Superior temporal gyrus (tissue), 1 donor: ENCODE results near the gene GJE1.
"Not testable (repeated sequence)": the region's sequence is repeated elsewhere in the genome, so short reads cannot be mapped to it uniquely, and the experiment has no call there.

Experiments used
- DNase-seq: peaks from one replicate; pipeline ENCODE4 v3.0.0-alpha.2; 2016; ENCODE audit errors: extremely low spot score

GJE1 gene, protein sequence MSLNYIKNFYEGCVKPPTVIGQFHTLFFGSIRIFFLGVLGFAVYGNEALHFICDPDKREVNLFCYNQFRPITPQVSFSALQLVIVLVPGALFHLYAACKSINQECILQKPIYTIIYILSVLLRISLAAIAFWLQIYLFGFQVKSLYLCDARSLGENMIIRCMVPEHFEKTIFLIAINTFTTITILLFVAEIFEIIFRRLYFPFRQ

DNA sequence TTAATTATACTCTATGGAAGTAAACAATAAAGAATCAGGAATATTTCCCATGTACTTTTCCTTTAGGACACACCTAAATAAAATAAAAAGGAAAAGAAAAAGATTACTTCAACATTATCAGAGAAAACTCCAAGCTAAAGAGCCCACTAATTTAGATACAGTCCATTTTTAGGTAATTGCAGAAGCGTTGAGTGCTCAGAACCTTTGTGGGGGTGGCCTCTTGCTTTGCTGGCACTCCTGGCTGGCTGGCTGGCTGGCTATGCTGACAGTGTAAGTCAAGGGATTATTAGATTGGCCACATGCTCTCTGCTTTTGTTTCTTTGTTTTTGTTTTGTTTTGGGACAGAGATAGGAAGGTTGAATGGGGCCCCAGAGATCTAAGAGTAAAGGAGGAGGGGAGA lies at the start of gene GJE1:
Gene GJE1, plus strand, starts transcription at position 301 of the 400 bp plus-strand sequence. CDS start 234 bp downstream, outside the sequence.
- no peak for DNase-seq

DNA sequence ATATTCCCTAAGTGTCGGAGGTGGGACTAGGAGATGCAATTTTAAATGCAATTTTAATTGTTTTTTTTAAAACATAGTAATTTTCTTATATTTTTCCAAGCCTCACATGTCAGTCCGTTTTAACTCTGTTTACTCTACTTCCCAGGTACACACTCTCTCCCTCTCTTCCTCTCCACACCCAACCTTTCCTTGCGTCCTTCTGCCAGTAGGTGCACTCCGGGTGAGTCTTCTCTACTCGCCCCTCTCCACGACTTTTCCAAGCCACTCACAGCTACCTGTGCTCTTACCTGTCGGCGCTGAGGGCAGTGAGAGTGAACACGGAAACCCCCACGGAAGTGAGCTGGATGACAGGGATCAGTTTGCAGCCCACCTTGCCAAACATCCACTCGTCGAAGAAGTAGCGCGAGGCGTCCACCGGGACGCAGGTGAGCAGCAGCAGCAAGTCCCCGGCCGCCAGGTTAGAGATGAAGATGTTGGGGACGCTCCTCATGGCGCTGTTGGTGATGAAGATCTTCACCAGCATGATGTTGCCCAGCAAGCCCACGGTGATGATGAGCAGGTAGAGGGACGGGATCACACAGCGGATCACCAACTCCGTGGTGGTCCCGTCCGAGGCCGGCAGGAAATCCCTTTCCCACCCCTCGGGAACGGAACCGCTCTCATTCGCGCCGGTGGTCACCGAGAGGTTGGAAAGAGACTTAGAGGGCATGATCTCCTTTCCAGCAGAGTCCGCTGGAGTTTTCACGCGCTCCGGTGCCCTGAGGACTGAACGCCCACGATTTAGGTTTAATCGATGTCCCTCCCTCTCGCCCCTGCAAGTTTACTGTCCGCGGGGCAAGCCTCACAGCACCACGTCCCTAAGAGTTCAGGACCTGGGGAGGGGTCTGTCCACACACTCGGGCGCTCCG lies 44.5 kb upstream of the GJE1 start:
- no peak for DNase-seq

DNA sequence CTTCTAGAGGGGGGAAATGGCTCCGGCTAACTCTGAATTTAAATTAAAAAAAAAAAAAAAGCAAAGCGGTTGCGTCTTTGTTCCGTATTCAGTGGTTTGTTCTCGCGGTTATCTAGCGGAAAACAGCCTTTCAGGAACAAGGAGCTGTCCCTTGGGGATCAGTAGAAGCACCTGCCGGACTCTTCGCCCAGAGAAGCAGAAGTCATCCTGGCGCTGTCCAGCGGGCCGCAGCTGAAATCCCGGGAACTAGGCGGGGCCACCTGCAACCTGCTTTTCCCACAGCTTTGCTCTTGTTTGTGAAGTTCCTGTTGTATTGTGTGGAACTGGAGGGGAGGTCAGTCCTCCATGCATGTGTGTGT lies 43.9 kb upstream of the GJE1 start:
- DNase-seq, result no peak

DNA sequence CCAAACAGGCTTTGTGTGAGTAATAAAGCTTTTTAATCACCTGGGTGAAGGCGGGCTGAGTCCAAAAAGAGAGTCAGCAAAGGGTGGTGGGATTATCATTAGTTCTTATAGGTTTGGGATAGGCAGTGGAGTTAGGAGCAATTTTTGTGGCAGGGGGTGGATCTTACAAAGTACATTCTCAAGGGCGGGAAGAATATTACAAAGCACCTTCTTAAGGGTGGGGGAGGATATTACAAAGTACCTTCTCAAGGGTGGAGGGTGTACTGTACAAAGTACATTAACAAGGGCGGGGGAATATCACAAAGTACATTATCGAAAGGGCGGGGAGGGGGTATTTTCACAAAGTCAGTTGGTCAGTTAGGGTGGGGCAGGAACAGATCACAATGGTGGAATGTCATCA lies 27.9 kb upstream of the GJE1 start:
- not testable (repeated sequence) for DNase-seq

DNA sequence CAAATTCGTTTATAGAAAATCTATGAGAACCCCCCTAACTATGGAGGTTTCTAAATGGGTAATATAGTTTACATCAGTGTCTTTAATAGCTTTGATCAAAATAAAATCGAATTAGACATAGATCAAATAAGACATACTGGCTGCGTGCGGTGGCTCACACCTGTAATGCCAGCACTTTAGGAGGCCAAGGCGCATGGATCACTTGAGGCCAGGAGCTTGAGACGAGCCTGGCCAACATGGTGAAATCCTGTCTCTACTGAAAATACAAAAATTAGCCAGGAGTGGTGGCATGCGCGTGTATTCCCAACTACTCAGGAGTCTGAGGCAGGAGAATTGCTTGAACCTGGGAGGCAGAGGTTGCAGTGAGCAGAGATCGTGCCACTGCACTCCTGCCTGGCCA lies 21.9 kb upstream of the GJE1 start:
- not testable (repeated sequence) for DNase-seq

DNA sequence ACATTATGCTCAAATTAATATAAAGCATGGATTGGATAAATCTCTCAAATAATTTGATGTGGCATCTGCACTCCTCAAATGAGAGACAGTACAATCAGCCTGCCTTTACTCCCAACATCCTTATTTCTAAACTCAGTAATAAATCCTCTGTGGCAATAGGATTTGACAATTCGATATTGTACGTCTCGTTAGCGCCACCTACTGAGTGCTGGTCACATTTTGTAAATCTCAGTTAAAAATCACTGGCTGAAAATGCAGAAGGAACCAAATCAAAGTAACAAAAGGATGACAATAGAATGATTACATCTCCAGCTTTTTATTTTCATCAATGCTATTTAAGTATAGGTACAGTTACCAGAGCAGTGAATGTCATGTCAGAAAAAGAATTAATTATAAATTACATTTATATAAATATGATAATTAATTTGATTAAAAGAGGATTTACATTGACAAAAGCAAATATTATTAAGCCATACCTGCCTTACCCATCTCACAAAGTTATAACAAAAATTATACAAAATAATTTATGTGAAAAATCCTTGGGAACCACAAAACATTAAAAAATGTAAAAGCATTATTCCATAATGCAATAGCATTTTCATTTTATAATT lies 20.2 kb upstream of the GJE1 start:
- DNase-seq, result peak; percentile 92

DNA sequence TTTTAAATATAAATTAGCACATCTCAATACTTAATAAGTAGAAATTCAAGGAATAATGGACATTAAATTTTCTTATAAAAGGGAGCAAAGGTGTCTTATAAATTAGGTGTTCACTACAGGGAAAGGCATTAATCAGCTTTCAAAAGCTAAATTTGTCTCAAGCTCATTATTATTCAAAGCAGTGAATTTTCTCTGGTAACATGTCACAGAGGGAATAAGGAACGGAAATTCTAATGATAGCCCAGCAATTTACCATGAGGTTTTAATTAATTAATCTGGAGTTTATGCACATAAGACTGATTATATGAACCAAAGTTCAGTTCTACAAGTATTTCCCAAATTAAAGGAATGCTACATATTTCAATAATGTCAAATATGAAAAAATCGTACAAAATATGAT lies 15.4 kb upstream of the GJE1 start:
- DNase-seq, result no peak

DNA sequence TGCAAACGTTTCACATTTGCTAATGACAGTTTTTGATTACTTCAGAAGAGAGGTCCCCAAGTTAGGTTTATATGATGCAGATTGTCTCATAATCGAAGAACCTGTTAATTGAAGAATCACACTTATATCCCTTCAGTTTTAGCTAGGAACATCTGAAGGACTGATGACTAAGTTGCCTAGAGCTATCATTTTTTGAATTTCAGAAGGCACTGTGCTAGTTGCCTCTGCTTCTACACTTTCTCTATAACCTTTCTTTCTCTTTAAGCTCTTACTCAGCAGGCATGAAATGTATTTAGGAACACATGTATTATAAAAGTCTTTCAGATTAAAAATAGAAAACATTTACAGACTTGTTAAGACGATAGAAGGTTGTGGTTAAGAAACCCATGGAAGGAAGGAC lies 14.4 kb upstream of the GJE1 start:
- DNase-seq, result no peak

DNA sequence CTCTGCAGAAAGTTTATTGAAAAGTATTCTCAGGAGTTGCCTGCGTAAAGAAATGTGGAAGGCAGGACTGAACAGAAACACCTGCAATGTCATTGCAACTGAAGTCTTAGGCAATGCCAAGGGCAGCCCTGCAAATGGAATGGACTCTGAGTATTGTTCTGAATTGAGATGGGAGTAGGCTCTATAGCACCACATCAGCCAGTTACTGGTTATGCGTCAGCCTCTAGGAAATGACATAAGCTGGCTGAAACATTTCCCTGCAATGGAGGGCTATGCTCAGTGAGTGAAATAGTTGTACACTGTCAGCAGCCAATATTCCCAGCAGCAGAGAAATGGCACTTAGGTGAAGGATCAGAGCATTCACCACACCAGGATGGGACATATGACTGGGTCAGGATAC lies 13.8 kb upstream of the GJE1 start:
- DNase-seq, result no peak

DNA sequence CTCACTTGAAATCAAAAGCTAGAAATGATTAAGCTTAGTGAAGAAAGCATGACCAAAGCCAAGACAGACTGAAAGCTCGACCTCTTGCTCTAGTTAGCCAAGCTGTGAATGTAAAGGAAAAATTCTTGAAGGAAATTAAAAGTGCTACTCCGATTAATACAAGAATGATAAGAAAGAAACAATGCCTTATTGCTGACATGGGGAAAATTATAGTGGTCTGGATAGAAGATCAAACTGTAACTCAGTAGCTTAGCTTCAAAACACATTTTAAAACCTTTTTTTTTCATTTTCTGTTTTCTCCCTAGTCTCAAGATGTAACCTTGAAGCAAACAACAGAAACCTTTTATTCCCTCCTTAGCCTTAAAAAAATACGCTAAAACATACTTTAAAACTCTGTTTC lies 11.4 kb upstream of the GJE1 start:
- no peak for DNase-seq

DNA sequence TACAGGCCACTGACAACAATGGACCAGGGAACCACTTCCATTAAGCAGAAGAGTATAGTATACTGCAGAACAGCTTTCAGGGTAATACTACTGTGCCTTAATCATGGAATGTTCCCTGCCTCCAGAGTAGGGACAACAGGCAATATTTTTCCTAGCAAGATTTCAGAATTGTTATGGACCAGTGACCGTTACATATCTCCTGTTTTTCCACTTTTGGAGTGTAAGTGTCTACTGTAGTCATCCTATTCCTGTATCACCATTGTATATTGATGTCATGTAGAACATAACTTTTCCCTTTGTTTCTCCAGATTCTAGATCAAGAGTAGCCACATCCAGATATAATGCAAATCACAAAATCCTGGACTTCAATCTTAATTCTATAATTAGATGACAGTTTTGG lies 1.9 kb upstream of the GJE1 start:
- no peak for DNase-seq

DNA sequence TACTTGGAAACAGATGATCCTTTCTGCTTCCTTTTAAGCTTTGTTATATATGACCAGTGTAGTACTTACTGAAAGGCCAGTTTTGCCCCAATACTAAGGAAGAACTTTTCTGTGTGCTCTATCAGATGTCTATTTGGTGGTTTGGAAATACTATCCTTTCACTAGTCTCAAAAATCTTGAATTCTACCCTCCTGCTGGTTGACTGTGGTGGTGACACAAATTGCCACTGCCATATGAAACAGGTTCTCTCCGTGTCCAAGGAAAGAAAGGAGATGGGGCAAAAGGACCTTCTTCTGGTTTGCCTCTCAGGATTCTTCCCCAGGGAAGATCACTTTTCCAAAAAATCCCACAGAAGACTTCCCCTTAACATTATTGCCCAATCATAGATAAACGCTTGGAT lies 6.2 kb downstream of the GJE1 start:
- no peak for DNase-seq

DNA sequence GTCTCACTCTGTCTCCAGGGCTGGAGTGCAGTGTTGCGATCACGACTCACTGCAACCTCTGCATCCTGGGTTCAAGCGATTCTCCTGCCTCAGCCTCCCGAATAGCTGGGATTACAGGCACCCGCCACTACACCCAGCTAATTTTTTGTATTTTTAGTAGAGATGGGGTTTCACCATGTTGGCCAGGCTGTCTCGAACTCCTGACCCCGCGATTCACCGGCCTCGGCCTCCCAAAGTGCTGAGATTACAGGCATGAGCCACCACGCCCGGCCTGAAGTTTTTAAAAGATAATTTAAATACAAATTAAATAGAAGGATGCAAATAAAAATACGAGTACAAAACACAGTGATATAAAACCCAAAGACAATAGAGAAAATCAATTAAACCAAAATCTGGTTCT lies 8.8 kb downstream of the GJE1 start:
- not testable (repeated sequence) for DNase-seq

DNA sequence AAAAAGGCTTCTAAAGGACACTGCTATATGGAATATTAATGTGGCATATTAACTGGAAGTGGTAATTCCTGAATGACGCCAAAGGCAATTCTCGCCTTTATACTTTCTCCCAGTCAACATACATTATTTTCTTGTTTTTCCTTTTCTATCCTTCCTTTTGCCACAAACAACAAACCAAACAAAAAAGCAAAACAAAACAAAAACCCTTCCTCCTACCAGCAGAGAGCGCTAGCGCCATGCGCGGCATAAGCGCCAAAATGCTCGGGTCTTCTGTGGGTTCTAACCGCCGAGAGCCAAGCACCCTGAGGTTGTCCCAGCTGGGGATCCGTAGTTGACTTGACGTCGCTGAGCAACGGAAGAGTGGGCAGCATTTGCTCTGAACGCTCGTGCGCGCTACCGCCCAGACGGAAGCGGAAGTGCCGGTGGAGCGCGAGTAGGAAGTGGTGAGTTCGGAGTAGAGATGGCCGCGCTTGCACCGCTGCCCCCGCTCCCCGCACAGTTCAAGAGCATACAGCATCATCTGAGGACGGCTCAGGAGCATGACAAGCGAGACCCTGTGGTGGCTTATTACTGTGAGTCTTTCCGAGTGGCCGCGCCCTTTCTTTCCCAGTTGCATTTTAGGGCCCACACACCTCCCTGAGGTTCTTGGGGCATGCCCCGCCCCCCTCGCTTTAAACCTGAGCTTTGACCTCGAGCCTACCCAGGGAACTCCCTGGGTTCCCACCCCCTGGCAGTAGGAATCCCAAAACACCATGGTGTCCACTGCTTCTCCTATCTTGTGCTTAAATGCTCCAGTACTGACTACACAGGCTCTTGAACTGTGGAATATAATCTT lies 14.3 kb downstream of the GJE1 start, which contains the start of the genes NMBR and VTA1:
Gene NMBR, minus strand, starts transcription at position 295 of the 835 bp plus-strand sequence. CDS start 58,464 bp downstream, outside the sequence.
Gene VTA1, plus strand, starts transcription at position 436 of the 835 bp plus-strand sequence. Its CDS starts 25 bp downstream, at position 461.
- DNase-seq, result peak; percentile 100

DNA sequence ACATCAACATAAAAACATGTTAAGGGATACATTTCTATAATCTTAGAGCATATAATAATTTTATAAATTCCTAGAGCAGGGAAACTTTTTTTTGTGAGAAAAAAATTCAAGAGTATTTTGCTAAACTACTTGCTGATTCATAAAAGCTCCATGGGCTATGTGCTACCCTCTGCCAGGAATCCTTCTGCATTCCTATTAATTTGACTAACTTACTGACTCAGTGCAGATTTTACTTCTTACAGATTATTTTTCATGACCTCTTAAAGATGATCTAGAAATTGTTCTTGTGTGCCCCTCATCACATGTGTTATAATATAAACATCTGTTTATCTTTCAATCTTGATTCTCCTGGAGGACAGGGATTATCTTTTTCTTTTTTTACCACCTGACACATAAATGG lies 20.0 kb downstream of the GJE1 start:
- no peak for DNase-seq

DNA sequence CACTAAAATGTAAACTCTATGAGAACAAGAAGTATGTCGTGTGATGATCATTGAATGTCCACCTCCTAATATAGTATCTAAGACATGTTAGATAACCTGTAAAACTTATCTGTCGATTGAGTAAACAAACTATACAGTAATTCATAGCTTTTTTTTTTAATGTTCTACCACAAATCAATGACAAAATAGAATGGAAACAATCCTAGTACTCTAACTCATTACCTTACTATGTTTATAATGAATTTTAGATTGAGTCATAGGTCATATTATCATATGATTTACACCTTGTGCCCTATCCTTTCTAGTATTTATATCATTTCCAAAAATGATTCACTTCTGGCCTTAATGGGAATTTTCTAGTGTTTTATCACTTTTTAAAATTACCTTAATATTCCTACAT lies 20.5 kb downstream of the GJE1 start:
- no peak for DNase-seq

DNA sequence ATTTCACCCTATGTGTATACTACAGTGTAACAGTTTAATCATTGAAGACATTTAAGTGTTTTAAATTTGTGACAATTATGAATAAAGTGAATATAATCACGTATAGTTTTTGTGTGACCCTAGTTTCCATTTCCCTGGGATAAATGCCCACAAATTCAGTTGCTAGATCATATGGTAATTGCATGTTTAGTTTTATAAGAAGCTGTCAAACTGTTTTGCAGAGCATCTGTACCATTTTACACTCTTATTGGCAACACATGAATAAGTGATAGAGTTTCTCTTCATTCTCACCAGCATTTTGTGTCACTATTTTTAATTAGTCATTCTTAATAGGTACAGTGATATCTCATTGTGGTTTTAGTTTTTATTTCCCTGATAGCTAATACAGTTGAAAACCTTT lies 21.6 kb downstream of the GJE1 start:
- no peak for DNase-seq

DNA sequence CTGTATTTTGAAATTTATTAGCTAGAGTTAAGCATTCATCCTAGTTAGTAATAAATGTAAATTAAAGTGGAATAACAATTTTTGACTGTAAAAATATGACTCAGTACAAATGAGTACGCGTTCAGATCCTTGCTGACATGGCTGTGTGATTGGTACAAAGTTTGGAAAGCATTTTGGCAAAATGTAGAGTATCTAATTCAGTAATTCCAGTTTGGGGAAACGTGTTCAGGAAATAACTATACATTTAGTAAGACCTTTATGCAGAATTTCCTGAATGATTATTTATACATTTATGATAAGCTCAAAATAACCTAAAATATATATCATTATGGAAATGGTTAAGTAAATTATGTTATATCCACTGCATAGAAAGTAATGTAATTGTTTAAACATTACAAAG lies 22.4 kb downstream of the GJE1 start:
- no peak for DNase-seq

DNA sequence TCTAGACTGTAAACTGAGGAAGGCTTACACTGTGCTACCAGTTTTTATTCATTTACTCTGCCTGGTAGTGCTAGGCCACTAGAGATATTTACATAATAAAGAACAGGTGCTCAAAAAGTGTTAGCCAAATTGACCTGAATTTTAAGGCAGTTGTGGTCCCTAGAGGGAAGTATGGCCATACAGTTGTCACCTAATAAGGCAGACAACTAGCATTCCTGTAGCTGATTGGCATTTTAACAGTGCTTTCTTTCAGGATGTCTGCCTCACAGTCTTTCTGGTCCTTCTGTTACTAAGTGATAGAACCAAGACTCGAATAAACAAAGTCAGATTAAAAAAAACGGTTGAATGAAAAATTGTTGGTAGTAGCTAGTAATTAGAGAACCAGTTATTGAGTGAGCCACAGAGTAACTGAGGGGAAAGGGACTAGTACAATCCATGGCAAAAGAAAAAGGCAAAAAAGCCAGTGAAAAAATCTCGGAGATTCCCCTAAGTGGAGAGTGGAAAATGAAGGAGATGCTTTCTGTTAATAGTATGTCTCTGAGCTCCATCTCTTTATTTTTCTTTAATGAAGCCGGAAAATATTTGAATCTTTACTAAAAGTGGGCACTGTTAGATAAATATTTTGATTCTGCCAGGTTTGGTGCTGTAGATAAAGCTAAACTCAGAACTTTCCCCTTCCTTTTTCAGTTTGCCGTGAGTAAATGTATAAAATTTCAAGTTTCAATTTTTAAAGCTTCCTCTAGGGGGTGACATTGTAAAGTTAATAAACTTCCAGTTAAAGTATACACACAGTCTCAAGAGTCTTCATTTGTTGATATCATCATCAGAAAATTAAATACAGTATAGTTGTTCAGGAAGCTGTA lies 23.4 kb downstream of the GJE1 start:
- peak; percentile 75 for DNase-seq

DNA sequence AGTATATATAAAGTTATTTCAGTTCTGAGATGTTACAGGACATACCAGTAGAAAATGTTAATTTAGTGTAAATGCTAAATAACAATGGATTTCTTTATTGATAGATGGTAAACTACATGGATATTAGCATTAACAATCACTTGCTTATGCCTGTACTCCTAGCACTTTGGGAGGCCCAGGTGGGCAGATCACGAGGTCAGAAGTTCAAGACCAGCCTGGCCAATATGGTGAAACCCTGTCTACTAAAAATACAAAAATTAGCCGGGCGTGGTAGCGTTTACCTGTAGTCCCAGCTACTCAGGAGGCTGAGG lies 24.0 kb downstream of the GJE1 start:
- not testable (repeated sequence) for DNase-seq

DNA sequence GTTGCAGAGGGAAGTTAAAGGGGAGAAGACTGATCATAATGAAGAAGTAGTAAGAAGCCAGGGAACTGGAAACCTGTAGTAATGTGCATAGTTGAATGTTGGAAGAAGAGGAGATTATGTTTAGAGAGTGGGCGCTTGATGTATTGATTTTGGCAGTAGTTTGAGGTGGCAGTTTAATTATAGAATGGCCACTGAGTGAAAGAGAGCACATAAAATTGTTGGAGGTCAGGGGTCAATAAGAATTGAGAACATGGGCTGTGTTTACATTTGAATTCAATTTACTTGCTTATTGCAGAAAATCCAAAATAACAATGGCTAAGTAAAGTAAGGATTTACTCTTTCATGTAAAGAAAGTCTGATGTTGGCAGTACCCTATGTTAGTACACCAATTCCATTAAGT lies 30.1 kb downstream of the GJE1 start:
- DNase-seq, result no peak
